Measurements from ENCODE around the gene IGF2R. TPM values are rescaled to one million over a fixed set of nuclear protein-coding genes. Genes with fewer than 3 reads are reported as not detected.

IGF2R gene
- total RNA-seq, 1 donor from 2014 or later: 247 TPM

GRCh38 chr6:160128879-160129516 lies 160.1 kb downstream of the IGF2R start:
- no peaks in the 10 kb centered on the region for H3K9me3 Mint-ChIP-seq (ENCODE audit: low read depth)
- peaks cover 12% of the 10 kb centered on the region for H3K4me1 Mint-ChIP-seq (ENCODE audit: low read depth)
- TF ChIP-seq CTCF (IDR thresholded peaks at IDR 0.05): no peak
- peak overlapping the region; percentile 2 for H3K27ac Mint-ChIP-seq (ENCODE audit: unreplicated experiment)
- H3K4me3 Mint-ChIP-seq (ENCODE audit: unreplicated experiment): no peak overlapping the region
- no peak for DNase-seq (ENCODE audit: low spot score)
- no peaks in the 10 kb centered on the region for H3K27me3 Mint-ChIP-seq (ENCODE audit: low read depth)
- peaks cover 11% of the 10 kb centered on the region for H3K36me3 Mint-ChIP-seq (ENCODE audit: low read depth)

- Mint-ChIP-seq H3K4me3 (ENCODE audit: unreplicated experiment) (no peak overlapping the region), H3K4me1 (ENCODE audit: low read depth) (peaks cover 12% of the 10 kb centered on the region), H3K36me3 (ENCODE audit: low read depth) (peaks cover 8% of the 10 kb centered on the region), H3K27ac (ENCODE audit: unreplicated experiment) (no peak overlapping the region), H3K9me3 (ENCODE audit: low read depth) (no peaks in the 10 kb centered on the region), H3K27me3 (ENCODE audit: low read depth) (no peaks in the 10 kb centered on the region)
- no peak for TF ChIP-seq CTCF (IDR thresholded peaks at IDR 0.05)
- no peak for DNase-seq (ENCODE audit: low spot score)
These were observed 161.2 kb downstream of the IGF2R start for GRCh38 chr6:160129881-160130615.

- no peak for DNase-seq (ENCODE audit: low spot score)
- TF ChIP-seq CTCF (IDR thresholded peaks at IDR 0.05): no peak
- Mint-ChIP-seq H3K36me3 (ENCODE audit: low read depth) (peaks cover 9% of the 10 kb centered on the region), H3K27me3 (ENCODE audit: low read depth) (no peaks in the 10 kb centered on the region), H3K4me1 (ENCODE audit: low read depth) (peaks cover 12% of the 10 kb centered on the region), H3K27ac (ENCODE audit: unreplicated experiment) (no peak overlapping the region), H3K4me3 (ENCODE audit: unreplicated experiment) (no peak overlapping the region), H3K9me3 (ENCODE audit: low read depth) (no peaks in the 10 kb centered on the region)
These were observed 162.0 kb downstream of the IGF2R start for GRCh38 chr6:160130729-160131484.

- H3K27ac Mint-ChIP-seq (ENCODE audit: unreplicated experiment): no peak overlapping the region
- H3K4me3 Mint-ChIP-seq (ENCODE audit: unreplicated experiment): no peak overlapping the region
- no peak for TF ChIP-seq CTCF (IDR thresholded peaks at IDR 0.05)
- no peak for DNase-seq (ENCODE audit: low spot score)
- H3K36me3 Mint-ChIP-seq (ENCODE audit: low read depth): peaks cover 12% of the 10 kb centered on the region
- no peaks in the 10 kb centered on the region for H3K9me3 Mint-ChIP-seq (ENCODE audit: low read depth)
- H3K4me1 Mint-ChIP-seq (ENCODE audit: low read depth): peaks cover 12% of the 10 kb centered on the region
- no peaks in the 10 kb centered on the region for H3K27me3 Mint-ChIP-seq (ENCODE audit: low read depth)
These were observed 162.9 kb downstream of the IGF2R start for GRCh38 chr6:160131636-160132296.

GRCh38 chr6:160132297-160132637 lies 163.4 kb downstream of the IGF2R start:
- TF ChIP-seq CTCF (IDR thresholded peaks at IDR 0.05): no peak
- H3K27ac Mint-ChIP-seq (ENCODE audit: unreplicated experiment): peak overlapping the region; percentile 33
- DNase-seq (ENCODE audit: low spot score): no peak
- peaks cover 12% of the 10 kb centered on the region for H3K36me3 Mint-ChIP-seq (ENCODE audit: low read depth)
- H3K4me3 Mint-ChIP-seq (ENCODE audit: unreplicated experiment): no peak overlapping the region
- H3K9me3 Mint-ChIP-seq (ENCODE audit: low read depth): no peaks in the 10 kb centered on the region
- H3K4me1 Mint-ChIP-seq (ENCODE audit: low read depth): peaks cover 12% of the 10 kb centered on the region
- no peaks in the 10 kb centered on the region for H3K27me3 Mint-ChIP-seq (ENCODE audit: low read depth)

All from chondrocyte (in vitro differentiated cells).